Measurements from ENCODE around the gene ABTB2. TPM values are rescaled to one million over a fixed set of nuclear protein-coding genes. Genes with fewer than 3 reads are reported as not detected.

ABTB2 gene
- polyA plus RNA-seq, 1 experiment: 6.3 TPM

- ChIA-PET POLR2A (no interaction called here), CTCF (interaction anchor here (0.6 to 1.6 kb wide), 4 partner anchors 13 to 328 kb away, joined by 3 to 4 read pairs (median 3); no protein-coding TSS in a partner anchor)
- TF ChIP-seq CTCF (IDR thresholded peaks at IDR 0.05; ENCODE audit: insufficient read depth, low read depth, low read length): no peak
- H3K36me3 ChIP-seq (ENCODE audit: control insufficient read depth, insufficient read depth, low read length): peaks cover 47% of the 10 kb centered on the region
- no peak overlapping the region for H3K4me3 ChIP-seq (ENCODE audit: low read depth, low read length)
- no peak for DNase-seq (ENCODE audit: low read depth)
- H3K27me3 ChIP-seq (ENCODE audit: control insufficient read depth, insufficient read depth, low read length): no peaks in the 10 kb centered on the region
Measured at GRCh38 chr11:34140149-34140548, 217.7 kb downstream of the ABTB2 start.

DNA sequence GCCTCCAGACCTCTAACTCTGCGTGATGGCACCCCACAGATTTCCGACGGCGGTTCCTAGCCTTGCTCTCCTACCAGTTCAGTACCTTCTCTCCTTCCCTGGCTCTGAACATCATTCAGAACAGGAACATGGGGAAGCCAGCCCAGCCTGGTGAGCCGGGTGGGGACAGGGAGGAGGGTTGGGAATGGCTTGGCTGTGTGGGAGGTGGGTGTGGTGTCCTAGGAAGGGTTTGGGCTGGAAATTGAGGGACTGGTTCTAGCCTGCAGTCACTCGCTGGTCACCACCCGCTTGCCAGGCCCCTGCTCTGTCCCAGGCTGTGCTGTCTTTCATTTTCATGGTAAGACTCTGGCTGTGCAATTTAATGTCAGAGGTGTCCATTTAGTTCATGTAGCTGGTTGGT lies 218.5 kb downstream of the ABTB2 start:
- Histone ChIP-seq H3K4me3 (ENCODE audit: low read depth, low read length) (no peak overlapping the region), H3K36me3 (ENCODE audit: control insufficient read depth, insufficient read depth, low read length) (peaks cover 50% of the 10 kb centered on the region), H3K27me3 (ENCODE audit: control insufficient read depth, insufficient read depth, low read length) (no peaks in the 10 kb centered on the region)
- no peak for TF ChIP-seq CTCF (IDR thresholded peaks at IDR 0.05; ENCODE audit: insufficient read depth, low read depth, low read length)
- POLR2A ChIA-PET: no interaction called here
- no peak for DNase-seq (ENCODE audit: low read depth)
- CTCF ChIA-PET: interaction anchor here (0.6 kb wide), 1 partner anchor 420 kb away, joined by 3 read pairs; no protein-coding TSS in a partner anchor

DNA sequence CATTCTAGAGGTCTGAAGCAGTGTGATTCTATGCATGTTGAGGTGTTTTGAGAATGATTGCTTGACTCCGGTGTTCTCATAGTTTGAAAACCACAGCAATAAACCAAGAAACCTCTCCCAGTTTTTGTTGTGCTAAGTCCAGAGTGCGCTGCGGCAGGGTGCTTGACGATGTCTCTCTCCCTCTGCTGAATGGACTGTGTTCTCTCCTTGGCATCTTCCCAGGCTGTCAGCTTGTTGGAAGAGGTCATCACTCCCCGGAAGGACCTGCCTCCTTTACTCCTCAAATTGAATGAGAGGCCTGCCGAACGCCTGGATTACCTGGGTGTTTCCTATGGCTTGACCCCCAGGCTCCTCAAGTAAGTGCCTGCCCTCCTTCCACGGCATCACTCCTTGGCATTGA lies 221.4 kb downstream of the ABTB2 start:
- Histone ChIP-seq H3K27me3 (ENCODE audit: control insufficient read depth, insufficient read depth, low read length) (no peaks in the 10 kb centered on the region), H3K4me3 (ENCODE audit: low read depth, low read length) (no peak overlapping the region), H3K36me3 (ENCODE audit: control insufficient read depth, insufficient read depth, low read length) (peaks cover 49% of the 10 kb centered on the region)
- no peak for DNase-seq (ENCODE audit: low read depth)
- ChIA-PET POLR2A (no interaction called here), CTCF (no interaction called here)
- no peak for TF ChIP-seq CTCF (IDR thresholded peaks at IDR 0.05; ENCODE audit: insufficient read depth, low read depth, low read length)

DNA sequence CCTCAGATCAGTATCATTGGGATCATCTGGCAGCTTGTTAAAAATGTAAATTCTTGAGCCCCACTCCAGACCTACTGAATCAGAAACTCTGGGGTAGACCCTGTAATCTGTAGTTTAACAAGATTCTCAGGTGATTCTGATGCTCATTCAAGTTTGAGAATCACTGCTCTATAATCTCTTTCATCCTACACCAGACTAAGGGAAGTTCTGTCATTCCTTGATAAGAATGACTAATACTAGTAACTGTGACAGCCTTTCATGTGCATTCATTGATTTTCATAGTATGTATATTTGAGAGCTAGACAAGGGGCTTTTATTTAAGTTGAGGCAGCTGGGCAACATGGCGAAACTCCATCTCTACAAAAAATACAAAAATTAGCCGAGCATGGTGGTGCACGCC lies 222.4 kb downstream of the ABTB2 start:
- DNase-seq (ENCODE audit: low read depth): no peak
- H3K36me3 ChIP-seq (ENCODE audit: control insufficient read depth, insufficient read depth, low read length): peaks cover 50% of the 10 kb centered on the region
- no peak for TF ChIP-seq CTCF (IDR thresholded peaks at IDR 0.05; ENCODE audit: insufficient read depth, low read depth, low read length)
- CTCF ChIA-PET: interaction anchor here (0.5 to 1.1 kb wide), 3 partner anchors 15 to 298 kb away, joined by 3 read pairs; no protein-coding TSS in a partner anchor
- no peaks in the 10 kb centered on the region for H3K27me3 ChIP-seq (ENCODE audit: control insufficient read depth, insufficient read depth, low read length)
- H3K4me3 ChIP-seq (ENCODE audit: low read depth, low read length): no peak overlapping the region
- POLR2A ChIA-PET: no interaction called here

DNA sequence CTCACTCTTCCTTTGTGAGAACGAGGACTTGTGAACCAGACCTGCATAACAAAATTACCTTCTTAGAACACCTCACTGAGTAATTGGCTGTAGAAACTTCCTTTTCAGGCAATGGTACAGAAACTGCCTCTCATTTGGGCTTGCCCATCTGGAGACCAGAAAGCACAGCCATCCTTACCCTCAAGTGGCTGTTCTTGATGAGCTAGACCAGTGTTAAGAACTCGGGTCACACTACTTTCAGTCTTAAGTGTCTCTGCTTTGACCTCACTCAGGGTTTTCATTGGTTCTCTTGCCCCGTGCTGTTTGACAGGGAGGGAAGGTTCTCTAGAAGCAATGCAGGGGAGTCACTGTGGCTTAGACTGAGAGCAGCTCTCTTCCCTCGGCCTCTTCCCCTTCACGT lies 223.0 kb downstream of the ABTB2 start:
- no peak for DNase-seq (ENCODE audit: low read depth)
- no peak overlapping the region for H3K4me3 ChIP-seq (ENCODE audit: low read depth, low read length)
- H3K36me3 ChIP-seq (ENCODE audit: control insufficient read depth, insufficient read depth, low read length): peaks cover 50% of the 10 kb centered on the region
- ChIA-PET CTCF (interaction anchor here (1.1 kb wide), 1 partner anchor 224 kb away, joined by 3 read pairs; no protein-coding TSS in a partner anchor), POLR2A (no interaction called here)
- TF ChIP-seq CTCF (IDR thresholded peaks at IDR 0.05; ENCODE audit: insufficient read depth, low read depth, low read length): no peak
- H3K27me3 ChIP-seq (ENCODE audit: control insufficient read depth, insufficient read depth, low read length): no peaks in the 10 kb centered on the region

Data from BJ (cell line).